Measurements from ENCODE around the gene FYN.
"Not testable (repeated sequence)": the region's sequence is repeated elsewhere in the genome, so short reads cannot be mapped to it uniquely, and the experiment has no call there.

The FYN gene

DNA sequence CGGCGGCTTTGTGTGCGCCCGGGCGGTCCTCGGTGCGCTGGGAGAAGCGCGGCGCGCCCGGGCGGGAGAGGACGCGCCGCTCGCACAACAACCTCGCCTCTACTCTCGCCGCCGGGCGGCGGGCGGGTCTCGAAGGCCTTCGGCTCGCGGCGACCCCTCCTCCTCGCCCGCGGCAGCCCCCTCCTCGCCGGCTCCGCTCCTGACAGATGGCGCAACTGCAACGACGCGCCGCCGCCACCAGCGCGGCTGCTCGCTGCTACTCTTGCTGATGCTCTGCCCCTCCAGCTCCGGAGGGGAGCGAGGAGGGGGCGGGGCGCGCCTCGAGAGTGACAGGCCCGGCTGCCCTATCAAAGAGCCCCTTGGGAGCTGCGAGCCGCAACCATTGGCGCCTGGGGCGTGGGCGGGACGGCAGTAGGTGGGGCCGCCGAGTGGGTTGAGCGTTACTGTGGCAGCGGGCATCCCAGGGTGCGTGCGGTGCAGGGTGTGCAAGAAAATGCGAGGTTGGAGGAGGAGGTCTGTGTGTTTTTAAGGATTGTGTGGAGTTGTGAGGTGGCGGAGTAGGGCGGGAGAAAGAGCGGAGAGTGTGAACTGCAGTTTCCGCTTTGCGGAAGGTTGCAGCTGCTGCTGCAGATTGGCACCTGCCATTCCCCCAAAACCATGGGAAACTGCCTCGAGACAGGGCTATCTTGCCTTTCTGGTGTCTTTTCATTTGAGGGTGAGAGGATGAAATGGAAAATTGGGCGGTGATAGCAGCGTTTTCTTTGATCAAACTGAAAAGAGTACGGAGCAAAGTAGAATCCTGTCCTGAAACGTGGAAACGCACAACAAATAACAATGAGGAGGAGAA, at the start of gene FYN:
Gene FYN (minus strand): TSS at position 275 of the 847 bp plus-strand sequence. CDS start 153,401 bp downstream, outside the sequence.
- peak; percentile 95 to 98 (median 97) for DNase-seq

DNA sequence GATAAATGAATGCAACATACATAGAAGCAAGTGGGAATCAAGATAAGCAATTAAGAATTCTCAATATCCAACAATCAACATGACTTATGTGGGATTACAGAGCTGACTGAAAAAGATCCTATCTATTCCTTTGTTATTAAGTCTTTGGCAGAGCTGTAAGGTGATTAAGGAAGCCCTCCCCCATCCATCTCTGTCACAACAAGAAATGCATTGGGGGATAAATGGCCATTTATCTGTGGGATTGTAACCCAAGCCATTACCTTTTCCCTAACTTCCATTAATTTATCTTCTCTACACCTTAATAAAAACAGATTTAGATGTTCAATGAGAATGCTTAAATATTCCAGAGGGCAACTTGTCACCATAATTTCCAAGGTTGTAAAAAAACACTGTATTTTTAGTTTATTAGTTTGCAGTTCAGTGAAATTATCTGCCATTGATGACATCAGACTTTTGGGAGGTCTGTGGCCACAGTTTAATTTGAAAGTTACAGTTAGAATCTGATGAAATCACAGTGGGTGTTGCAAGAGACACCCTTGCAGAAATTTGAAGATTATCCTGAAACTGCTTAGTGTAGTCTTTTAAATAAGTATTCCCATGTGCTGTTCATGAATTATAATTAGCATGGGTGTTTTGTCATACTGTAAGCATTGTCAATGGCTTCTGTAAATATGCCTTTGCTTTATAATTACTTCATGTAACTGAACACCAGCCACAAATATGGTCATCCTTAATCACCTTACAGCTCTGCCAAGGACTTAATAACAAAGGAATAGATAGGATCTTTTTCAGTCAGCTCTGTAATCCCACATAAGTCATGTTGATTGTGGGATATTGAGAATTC, 49.4 kb upstream of the FYN start:
- no peak for DNase-seq

DNA sequence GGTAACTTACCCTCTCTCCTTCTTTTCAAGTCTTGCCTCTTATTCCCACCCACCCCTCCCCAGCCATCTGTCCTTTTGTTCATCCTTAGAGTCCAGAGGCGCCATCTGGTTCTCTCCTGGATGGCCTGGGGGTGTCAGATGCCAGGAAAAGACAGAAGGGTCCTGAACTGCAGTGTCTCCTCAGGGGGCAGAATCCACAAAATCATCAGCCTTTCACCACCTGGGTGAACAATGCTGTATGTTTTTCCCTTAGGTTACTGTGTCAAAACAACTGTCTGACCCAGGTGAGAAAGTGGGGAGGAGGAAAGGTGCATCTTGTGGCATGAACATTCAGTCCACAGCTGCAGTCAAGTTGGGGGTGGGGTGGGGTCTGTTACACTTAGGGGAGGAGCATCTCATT, 47.9 kb upstream of the FYN start:
- no peak for DNase-seq

DNA sequence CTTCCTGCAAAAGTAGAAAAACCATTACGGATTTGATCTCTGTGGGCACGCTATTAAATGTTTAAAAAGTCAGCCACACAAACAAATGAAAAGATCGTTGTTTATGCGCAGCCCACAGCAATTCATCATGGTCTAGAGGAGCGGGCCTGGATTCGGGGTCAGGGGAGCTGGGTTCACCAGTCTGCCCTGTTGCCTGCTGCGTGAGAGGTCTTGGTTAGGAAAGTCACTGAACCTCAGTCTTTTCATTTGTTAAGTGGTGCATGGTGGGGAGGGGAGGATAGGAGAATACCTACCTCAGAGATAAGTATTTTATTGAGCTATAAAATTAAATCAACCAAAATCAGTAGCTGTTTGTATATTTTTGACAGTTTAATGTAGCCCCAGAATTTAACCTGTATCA, 47.3 kb upstream of the FYN start:
- no peak for DNase-seq

DNA sequence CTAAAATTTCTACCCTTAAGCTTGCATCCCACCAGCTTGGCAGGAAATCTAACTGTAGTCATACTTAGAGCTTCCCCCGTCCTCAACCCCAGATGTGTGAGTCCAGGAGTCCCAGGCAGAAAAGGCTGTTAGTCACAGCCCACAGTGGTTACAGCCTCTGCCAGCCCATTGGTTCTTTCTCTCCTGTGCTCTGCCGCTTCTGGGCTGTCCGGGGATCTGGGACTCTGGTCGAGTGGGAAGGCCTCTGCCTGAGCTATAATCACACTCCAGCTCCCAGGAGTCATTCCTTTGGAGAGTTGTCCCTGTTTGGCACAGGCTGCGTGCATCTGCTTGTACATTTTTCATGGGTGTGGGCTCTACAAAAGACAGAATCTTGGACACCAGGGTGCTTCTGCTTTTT, 45.6 kb upstream of the FYN start:
- no peak for DNase-seq

DNA sequence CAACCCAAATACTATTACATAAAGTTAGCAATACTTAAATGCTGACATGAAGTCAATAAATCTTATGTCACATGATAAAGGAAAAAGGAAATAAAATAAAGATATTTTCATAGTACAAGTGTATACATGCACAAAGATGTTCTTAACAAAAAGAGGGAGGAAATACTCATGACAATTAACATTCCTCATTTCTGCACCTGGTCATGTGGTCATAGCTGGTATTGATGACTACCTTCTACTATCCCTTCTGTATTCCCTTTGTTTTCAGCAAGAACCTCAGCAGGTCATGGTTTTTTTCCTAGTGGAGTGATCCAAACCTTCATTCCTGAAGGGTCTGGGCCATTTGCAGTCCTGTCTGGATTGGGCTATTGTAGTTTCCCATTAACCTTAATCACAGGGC, 43.5 kb upstream of the FYN start:
- DNase-seq, result no peak

DNA sequence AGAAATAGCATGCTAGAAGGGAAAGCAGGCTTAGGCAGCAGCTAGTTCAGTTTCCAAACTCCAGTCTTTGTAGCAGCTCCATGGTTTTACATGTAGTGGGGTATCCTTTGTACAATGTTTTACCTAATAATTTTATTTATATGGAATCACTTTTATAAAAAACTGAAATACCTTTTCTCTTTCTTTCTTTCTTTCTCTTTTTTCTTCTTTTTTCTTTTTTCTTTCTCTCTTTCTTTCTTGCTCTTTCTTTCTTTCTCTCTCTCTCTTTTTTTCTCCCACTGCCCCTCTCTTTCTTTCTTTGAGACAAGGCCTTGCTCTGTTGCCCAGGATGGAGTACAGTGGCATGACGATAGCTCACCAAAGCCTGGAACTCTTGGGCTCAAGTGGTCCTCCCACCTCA, 41.4 kb upstream of the FYN start:
- DNase-seq, result no peak

DNA sequence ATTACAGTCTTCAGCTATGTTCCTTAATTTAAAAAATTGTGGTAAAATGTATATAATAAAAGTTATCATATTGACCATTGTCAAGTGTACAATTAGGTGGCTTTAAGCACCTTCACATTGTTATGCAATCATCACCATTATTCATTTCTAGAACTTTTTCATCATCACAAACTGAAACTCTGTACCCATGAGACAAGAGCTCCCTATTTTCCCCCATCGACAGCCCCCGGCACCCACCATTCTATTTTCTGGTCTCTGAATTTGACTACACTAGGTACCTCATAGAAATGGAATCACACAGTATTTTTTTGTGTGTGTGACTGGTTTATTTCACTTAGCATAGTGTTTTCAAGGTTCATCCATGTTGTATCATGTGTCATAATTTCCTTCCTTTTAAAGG, 39.7 kb upstream of the FYN start:
- DNase-seq, result no peak

DNA sequence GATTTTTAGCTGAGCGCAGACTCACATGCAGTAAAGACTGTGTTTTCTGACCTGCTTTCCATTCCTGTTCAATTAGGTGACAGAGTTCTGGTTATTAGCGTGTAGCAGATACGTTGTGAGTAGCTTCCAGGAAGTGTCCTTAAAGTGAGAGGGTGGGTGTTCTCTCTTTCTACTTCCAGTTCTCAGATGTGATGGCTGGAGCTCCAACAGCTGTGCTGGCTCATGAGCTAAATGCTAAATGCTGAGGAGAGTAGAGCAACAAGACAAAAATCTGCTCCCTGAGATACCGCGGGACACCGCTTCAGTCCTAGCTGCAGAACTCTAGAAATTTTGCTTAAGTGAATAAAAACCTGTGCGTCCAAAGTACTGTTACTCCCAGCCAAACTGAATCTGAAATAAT, 38.2 kb upstream of the FYN start:
- no peak for DNase-seq

DNA sequence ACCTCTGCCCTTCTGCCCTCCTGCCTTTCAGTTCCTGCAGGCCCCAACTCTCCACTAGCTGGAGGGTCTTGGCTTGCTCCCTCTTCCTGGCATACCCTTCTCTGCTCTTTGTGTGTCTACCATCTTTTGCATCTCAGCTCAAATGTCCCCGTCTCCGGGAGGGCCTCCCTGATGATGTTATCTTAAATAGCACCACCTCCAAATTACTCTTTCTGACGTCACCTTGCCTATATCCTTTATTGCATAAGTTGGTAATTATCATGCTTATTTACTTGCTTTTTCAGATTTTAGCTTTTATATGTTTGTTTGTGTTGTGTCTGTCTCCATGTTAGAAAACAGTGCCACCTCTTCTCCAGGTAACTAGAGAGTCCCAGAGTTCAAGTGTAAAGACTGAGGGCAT, 36.0 kb upstream of the FYN start:
- no peak for DNase-seq

DNA sequence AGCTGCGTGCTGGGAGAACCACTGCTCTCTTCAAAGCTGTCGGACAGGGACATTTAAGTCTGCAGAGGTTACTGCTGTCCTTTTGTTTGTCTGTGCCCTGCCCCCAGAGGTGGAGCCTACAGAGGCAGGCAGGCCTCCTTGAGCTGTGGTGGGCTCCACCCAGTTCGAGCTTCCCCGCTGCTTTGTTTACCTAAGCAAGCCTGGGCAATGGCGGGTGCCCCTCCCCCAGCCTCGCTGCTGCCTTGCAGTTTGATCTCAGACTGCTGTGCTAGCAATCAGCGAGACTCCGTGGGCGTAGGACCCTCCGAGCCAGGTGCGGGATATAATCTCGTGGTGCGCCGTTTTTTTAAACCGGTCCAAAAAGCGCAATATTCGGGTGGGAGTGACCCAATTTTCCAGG, 35.1 kb upstream of the FYN start:
- not testable (repeated sequence) for DNase-seq

DNA sequence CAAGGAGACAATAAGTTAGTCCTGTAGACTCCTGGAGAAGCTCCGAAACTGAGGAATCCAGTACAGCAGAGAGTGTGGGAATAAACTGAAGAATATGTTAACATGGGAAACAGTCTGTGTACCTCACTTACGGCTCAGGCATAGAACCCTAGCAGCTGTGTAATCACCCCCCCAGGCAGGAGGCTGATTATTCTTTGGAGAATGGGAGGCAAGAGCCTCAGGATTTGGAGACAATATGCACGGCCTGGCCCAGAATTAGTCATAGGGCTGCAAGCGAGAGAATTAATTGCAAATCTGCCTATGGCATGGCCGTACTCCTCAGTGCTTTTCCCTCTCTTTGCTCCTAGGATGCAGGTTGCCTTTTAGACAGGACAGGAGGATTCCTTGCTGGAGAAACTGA, 27.5 kb upstream of the FYN start:
- no peak for DNase-seq

DNA sequence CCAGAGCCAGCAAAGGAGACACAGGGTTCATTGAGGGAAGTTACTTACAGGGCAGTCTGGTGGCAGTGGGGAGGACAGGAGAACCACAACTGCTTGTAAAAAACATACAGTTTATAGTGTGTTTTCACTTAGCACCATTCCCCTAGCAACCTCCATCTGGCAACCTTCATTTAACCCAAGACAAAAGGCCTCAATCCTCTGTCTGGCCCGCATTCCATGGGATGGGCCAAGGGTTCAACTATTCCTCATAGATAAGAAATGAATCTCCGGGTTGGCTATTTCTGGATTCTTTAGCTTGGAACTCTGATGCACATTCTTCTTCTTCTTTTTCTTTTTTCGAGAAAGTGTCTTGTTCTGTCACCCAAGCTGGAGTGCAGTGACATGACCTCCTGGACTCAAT, 26.3 kb upstream of the FYN start:
- no peak for DNase-seq

DNA sequence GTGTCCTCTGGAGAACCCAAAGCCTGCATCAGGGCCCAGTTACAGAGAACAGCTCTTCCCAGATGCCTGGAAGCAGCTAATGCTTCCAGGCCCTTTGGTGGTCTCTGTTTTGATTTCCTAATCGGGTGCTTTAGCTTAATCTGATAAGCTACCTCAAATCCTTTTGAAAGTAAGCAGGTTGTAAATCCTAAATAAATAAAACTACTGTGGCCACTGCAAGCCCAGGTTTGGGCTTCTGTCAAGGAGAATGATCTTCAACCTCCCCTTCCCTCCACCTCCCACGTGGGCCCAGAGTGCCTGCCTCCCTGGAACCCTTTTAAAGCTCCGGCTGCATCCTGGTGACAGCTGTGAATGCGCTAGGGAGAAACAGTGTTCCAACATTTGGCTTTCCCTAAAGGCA, 25.2 kb upstream of the FYN start:
- DNase-seq, result no peak

DNA sequence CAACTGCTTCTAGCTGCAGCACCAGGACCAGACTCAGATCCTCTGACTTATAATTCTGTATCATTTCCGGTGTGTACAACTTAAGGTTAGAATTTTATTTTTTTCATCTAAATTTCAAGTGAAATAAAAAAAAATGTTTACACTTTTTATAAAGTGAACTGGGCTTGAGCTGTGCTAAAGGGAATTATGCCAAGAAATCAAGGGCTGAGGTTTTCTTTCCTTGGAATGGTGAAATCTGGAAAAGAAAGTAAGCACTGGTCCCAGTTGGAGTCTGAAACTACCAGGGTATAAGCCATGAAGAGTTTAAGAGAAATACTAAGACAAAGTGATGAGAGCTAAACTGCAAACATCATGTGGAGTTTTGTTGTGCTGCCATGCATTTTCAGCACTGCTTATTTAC, 21.7 kb upstream of the FYN start:
- no peak for DNase-seq

DNA sequence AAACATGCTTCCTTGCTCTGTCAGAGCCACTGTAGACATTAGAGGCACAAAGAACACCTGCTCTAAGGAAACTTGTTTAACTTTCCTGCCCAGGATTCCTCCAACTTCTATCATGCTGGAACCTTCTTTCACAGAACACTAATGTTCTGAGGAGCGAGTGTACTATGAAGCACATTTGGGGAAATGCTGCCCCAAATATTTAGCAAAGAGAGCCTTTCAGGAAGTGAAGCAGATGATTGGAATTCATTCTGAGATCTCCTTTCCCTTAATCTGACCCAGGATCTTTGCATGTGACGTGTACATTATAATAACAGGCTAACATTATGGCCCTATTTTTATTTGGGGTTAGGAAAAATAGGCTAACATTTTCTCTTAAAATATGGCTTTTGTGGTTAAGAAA, 21.0 kb upstream of the FYN start:
- no peak for DNase-seq

DNA sequence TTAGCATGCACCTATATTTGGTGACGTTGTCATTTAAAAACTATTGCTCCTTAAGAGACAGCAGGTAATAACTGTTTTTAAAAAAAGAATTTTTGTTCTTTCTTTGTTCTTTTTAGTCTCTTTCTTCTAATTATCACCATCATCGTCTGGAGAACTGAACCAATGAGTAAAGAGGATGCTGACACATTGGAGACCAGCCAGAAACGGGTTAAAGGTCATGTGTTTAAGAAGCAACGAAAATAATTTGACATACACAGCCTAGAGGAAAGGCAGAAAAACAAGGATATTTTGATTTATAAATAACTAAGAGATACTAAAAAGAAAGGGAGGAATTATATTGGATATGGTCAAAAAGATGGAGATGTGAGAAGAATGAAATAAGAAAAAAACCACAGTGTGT, 19.2 kb upstream of the FYN start:
- DNase-seq, result no peak

DNA sequence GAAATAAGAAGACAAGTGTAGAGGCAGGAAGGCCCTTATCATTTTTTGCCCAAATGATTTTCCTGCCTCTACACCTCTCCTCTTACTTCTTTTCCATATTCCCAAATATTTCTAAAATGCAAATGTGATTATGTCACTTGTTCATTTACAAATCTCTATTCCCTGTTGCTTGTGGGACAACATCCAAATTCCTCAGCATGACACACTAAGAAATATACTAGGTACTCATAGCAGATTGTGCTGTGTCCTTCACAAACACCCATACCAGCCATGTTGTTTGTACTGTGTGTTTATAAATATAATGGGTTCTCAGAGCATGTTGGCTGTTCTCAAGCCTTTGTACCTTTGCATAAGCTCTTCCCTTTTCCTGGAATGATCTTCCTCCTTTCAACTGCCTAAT, 17.7 kb upstream of the FYN start:
- no peak for DNase-seq

DNA sequence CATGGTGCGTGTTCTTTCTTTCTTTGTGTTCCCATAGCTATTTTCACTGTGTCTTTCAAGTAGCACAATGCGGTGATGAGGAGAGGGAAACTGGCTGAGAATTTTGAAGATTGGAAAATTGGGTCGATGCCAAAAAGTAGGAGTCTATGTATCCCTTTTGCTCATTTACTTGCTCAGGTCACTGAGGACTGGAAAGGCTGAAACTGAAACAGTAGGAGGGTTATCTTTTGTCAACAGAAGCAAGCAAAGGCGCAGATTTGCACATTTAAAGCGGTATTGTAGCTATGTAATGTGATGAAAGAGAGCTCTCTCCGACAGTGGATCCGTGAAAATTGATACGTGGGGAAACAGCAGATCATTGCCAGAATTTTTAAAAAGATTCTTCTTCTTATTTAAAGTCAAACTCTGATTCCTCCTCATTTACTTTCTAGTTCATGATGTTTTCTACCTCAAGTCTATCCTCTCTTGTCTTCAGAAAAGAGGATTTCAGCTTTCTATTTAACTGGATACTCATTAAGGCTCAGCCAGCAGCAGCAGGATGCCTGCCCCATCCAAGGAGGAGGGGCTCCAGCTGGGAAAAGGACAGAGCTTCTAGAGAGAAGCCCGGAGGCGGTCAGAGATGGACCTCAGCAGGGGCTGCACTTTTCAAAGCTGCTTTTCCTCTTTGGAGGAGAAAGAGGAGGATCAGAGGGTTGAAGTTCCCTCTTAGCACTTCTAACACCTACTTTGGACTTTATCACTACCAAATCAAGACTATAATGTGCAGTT, 15.9 kb upstream of the FYN start:
- no peak for DNase-seq

DNA sequence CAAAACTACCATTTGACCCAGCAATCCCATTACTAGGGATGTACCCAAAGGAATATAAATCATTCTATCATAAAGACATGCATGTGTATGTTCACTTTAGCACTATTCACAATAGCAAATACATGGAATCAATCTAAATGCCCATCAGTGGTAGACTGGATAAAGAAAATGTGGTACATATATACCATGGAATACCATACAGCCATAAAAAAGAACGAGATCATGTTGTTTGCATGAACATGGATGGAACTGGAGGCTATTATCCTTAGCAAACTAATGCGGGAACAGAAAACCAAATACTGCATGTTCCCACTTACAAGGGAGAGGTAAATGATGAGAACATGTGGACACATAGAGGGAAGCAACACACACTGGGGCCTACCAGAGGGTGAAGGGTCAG, 13.5 kb upstream of the FYN start:
- DNase-seq, result not testable (repeated sequence)

DNA sequence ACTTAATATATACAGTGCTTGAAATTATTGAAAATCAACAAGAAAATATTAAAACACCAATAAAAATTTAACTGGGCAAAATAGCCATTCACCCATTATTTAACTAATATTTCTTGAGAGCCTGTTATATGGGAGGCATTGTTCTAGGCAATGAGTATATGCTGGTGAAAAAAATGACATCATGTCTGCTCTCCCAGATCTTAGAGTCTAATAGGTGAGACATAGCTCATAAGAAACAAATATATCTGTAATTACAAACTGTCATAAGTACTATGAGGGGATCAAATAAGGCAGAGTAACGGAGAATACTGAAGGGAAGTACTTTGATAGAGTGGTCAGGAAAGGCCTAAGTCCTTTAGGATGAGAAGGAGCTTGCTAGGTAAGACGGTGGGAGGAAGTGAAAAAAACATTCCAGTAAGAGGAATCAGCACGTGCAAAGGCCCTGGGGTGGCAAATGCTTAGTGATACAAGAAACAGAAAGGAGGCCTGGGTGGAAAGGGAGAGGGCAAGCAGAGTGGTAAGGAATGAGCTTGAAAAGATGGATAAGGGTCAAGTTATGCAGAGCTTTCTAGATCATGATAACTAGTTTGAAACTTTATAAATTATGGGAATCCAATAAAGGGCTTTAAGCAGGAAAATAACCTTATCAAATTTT, 12.2 kb upstream of the FYN start:
- DNase-seq, result no peak

DNA sequence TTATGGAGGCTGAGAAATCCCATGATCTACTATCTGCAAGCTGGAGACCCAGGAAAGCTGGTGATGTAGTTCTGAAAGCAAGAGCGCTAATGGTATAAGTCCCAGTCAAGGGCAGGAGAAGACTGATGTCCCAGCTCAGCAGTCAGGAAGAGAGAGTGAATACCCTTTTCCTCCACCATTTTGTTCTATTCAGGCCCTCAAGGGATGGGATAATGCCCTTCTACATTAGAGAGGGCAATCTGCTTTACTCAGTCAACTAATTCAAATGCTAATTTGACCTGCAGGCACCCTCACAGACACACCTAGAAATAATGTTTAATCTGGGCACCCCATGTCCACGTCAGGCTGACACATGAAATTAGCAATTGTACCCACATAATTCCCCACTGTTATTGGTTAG, 10.8 kb upstream of the FYN start:
- DNase-seq, result no peak

Measured in stimulated activated naive CD4-positive, alpha-beta T cell (primary cell).